A673 (cell line): Measurements from ENCODE around the gene SSH2. TPM values are rescaled to one million over a fixed set of nuclear protein-coding genes. Genes with fewer than 3 reads are reported as not detected.
A peak's percentile ranks its signal among the peaks of the same experiment; 100 is the strongest.

Experiments
- BruUV-seq: library from RNA; stranded (reverse); fragments of 400-500 nt; replicated peaks from 2 replicates; lab custom pipeline; 2021; lab: Mats Ljungman, UMichigan
- CTCF ChIA-PET: fragments of 300-600 bp; sonication (Branson Sonifier 250); formaldehyde crosslinking; loops from one replicate; lab custom pipeline; 2022; ENCODE audit warnings: antibody characterized with exemption; lab: Charles Lee
- POLR2A ChIA-PET: fragments of 300-600 bp; sonication (Branson Sonifier 250); formaldehyde crosslinking; loops from one replicate; lab custom pipeline; 2022; ENCODE audit warnings: antibody characterized with exemption; ENCODE audit not compliant: low non-redundant PET; lab: Charles Lee
- DNase-seq: peaks from one replicate; pipeline ENCODE4 v3.0.0-alpha.2; 2015; ENCODE audit warnings: low spot score
- H3K27ac ChIP-seq: fragments of 200-600 bp; sonication (generic); 2 replicates; pipeline ENCODE4 v1.5.1; 2016; ENCODE audit warnings: mixed run types, low read depth, mild to moderate bottlenecking, mixed read lengths, antibody characterized with exemption, low read length; ENCODE audit not compliant: poor library complexity, severe bottlenecking
- H3K27me3 ChIP-seq: fragments of 200-600 bp; sonication (generic); replicated peaks from 2 replicates; pipeline ENCODE4 v1.6.1; 2017; ENCODE audit warnings: mixed run types, low read depth, mild to moderate bottlenecking, mixed read lengths, antibody characterized with exemption, low read length; ENCODE audit not compliant: insufficient read depth, poor library complexity
- H3K36me3 ChIP-seq: fragments of 200-600 bp; sonication (generic); 2 replicates; pipeline ENCODE4 v1.6.1; 2016; ENCODE audit warnings: mixed run types, mild to moderate bottlenecking, mixed read lengths, antibody characterized with exemption, low read length; ENCODE audit not compliant: insufficient read depth, poor library complexity, severe bottlenecking
- H3K4me1 ChIP-seq: fragments of 200-600 bp; sonication (generic); 2 replicates; pipeline ENCODE4 v1.6.1; 2017; ENCODE audit warnings: mixed run types, mild to moderate bottlenecking, mixed read lengths, antibody characterized with exemption, low read length; ENCODE audit not compliant: insufficient read depth, poor library complexity, severe bottlenecking
- H3K4me3 ChIP-seq: fragments of 200-600 bp; sonication (generic); 2 replicates; pipeline ENCODE4 v1.5.1; 2016; ENCODE audit warnings: low read depth, mixed run types, mild to moderate bottlenecking, mixed read lengths, low read length; ENCODE audit not compliant: poor library complexity, severe bottlenecking
- H3K9me3 ChIP-seq: fragments of 200-600 bp; sonication (generic); 2 replicates; pipeline ENCODE4 v1.6.1; 2016; ENCODE audit warnings: mixed run types, low read depth, mild to moderate bottlenecking, mixed read lengths, antibody characterized with exemption, low read length; ENCODE audit not compliant: poor library complexity, severe bottlenecking
- CTCF ChIP-seq: fragments of 300-800, 200-600 bp; sonication (generic); conservative IDR thresholded peaks from 2 replicates; pipeline ENCODE4 v1.5.1; 2017; ENCODE audit warnings: low read depth, mild to moderate bottlenecking, antibody characterized with exemption, low read length, moderate library complexity, mixed read lengths
- EZH2 ChIP-seq: fragments of 200-600 bp; sonication (generic); IDR thresholded peaks from 2 replicates; pipeline ENCODE4 v1.6.1; 2017; ENCODE audit warnings: borderline replicate concordance, low read depth, mild to moderate bottlenecking, mixed read lengths, antibody characterized with exemption, low read length; ENCODE audit not compliant: poor library complexity, severe bottlenecking
- intact Hi-C: fragments of 100-400 bp; cut with micrococcal nuclease; formaldehyde crosslinking; loops from one replicate; pipeline ENCODE4 v1.10.0; 2022; ENCODE audit not compliant: unreplicated experiment
- total RNA-seq: library from RNA; stranded (reverse); gene quantifications from 2 replicates; pipeline ENCODE4 v1.2.3, GENCODE V29; 2021

Gene SSH2
- total RNA-seq, 1 experiment from 2014 or later = 75.5 TPM

GRCh38 chr17:29855686-29856085 lies 74.3 kb downstream of the SSH2 start:
- no peaks in the 10 kb centered on the region for H3K4me1 ChIP-seq
- no peaks in the 10 kb centered on the region for H3K36me3 ChIP-seq
- BruUV-seq = no TSS peak
- ChIA-PET CTCF (no interaction called here), POLR2A (no interaction called here)
- no peak overlapping the region for H3K27ac ChIP-seq
- intact Hi-C loops = no loop called here
- H3K9me3 ChIP-seq = peaks cover 9% of the 10 kb centered on the region
- H3K27me3 ChIP-seq = no peaks in the 10 kb centered on the region
- H3K4me3 ChIP-seq = no peak overlapping the region
- TF ChIP-seq CTCF (no peak), EZH2 (no peak)
- peak; percentile 40 for DNase-seq

GRCh38 chr17:29848737-29849136 lies 81.3 kb downstream of the SSH2 start:
- no peaks in the 10 kb centered on the region for H3K27me3 ChIP-seq
- no peaks in the 10 kb centered on the region for H3K9me3 ChIP-seq
- no TSS peak for BruUV-seq
- ChIA-PET CTCF (no interaction called here), POLR2A (no interaction called here)
- peaks cover 23% of the 10 kb centered on the region for H3K4me1 ChIP-seq
- intact Hi-C loops = no loop called here
- TF ChIP-seq EZH2 = no peak
- TF ChIP-seq CTCF = no peak
- DNase-seq = no peak
- H3K4me3 ChIP-seq = no peak overlapping the region
- no peak overlapping the region for H3K27ac ChIP-seq
- no peaks in the 10 kb centered on the region for H3K36me3 ChIP-seq

- no peak overlapping the region for H3K27ac ChIP-seq
- no peak for DNase-seq
- intact Hi-C loops = no loop called here
- no peaks in the 10 kb centered on the region for H3K9me3 ChIP-seq
- CTCF ChIA-PET = no interaction called here
- H3K27me3 ChIP-seq = no peaks in the 10 kb centered on the region
- H3K4me1 ChIP-seq = peaks cover 25% of the 10 kb centered on the region
- BruUV-seq = no TSS peak
- no peaks in the 10 kb centered on the region for H3K36me3 ChIP-seq
- POLR2A ChIA-PET = no interaction called here
- no peak overlapping the region for H3K4me3 ChIP-seq
- TF ChIP-seq CTCF = no peak
- TF ChIP-seq EZH2 = no peak
Observed at GRCh38 chr17:29847527-29848400, 82.3 kb downstream of the SSH2 start.
